Naive B cell (primary cell): ENCODE results near the gene COL9A2. TPM values are rescaled to one million over a fixed set of nuclear protein-coding genes. Genes with fewer than 3 reads are reported as not detected.

Source experiments
- ATAC-seq, 2 donors: fragments of 150-1000 bp; cut with Tn5 transposase; 2 replicates each; pipeline ENCODE4 v1.10.0; 2021; ENCODE audit warnings: low read depth in 2 of 2, mild to moderate bottlenecking in 2 of 2, moderate library complexity in 2 of 2
- DNase-seq: peaks from one replicate; pipeline ENCODE4 v3.0.0; 2022
- H3K27ac Mint-ChIP-seq, 6 donors: one replicate each; pipeline ENCODE4 v1.8.0; 2020 to 2022; ENCODE audit warnings: mild to moderate bottlenecking in 6 of 6, mixed read lengths in 6 of 6, moderate library complexity in 5 of 6, inconsistent platforms in 2 of 6
- H3K27me3 Mint-ChIP-seq, 3 donors: one replicate each; pipeline ENCODE4 v1.8.0; 2021 to 2022; ENCODE audit warnings: mixed read lengths in 3 of 3, mild to moderate bottlenecking in 1 of 3
- H3K36me3 Mint-ChIP-seq, 2 donors: one replicate each; pipeline ENCODE4 v1.8.0; 2020 to 2022; ENCODE audit warnings: mixed read lengths in 2 of 2, inconsistent platforms in 1 of 2, mild to moderate bottlenecking in 1 of 2
- H3K4me1 Mint-ChIP-seq, 3 donors: one replicate each; pipeline ENCODE4 v1.8.0; 2020 to 2022; ENCODE audit warnings: mixed read lengths in 3 of 3, inconsistent platforms in 1 of 3, mild to moderate bottlenecking in 1 of 3, moderate library complexity in 1 of 3
- H3K4me3 Mint-ChIP-seq, 8 donors: one replicate each; pipeline ENCODE4 v1.8.0; 2020 to 2022; ENCODE audit warnings: mild to moderate bottlenecking in 8 of 8, mixed read lengths in 8 of 8, moderate library complexity in 8 of 8, inconsistent platforms in 2 of 8
- H3K9me3 Mint-ChIP-seq, 7 donors: one replicate each; pipeline ENCODE4 v1.8.0; 2020 to 2022; ENCODE audit warnings: mixed read lengths in 7 of 7, mild to moderate bottlenecking in 5 of 7, inconsistent platforms in 2 of 7, moderate library complexity in 1 of 7
- polyA plus RNA-seq, 6 donors: library from polyadenylated mRNA; unstranded; fragments of 300-500 nt; fragmentation: Illumina TruSeq; gene quantifications; one replicate each; pipeline ENCODE4 v1.2.3, GENCODE V29; 2021; ENCODE audit warnings: low read depth in 6 of 6

The COL9A2 gene
- polyA plus RNA-seq, 6 donors from 2014 or later: 1.3 to 5.6 (median 3.2) TPM

- Mint-ChIP-seq H3K36me3 (peaks cover 10 to 17% of the 10 kb centered on the region in 2 donors), H3K27me3 (no peaks in the 10 kb centered on the region), H3K9me3 (no peaks in the 10 kb centered on the region), H3K4me1 (peaks cover 18 to 40% (median 39%) of the 10 kb centered on the region in 3 donors), H3K4me3 (peak within 1 kb of the TSS; percentile 97 to 99 (median 98)), H3K27ac (peak within 1 kb of the TSS; percentile 99)
- ATAC-seq (peak; percentile 95 to 96), DNase-seq (peak; percentile 94)
These were observed 59.2 kb downstream of the COL9A2 start, which contains the start of gene ZMPSTE24 for GRCh38 chr1:40257688-40258444. Gene ZMPSTE24 (plus strand): TSS chr1:40258236. CDS start chr1:40258272, 36 bp downstream.

- Mint-ChIP-seq H3K27me3 (no peaks in the 10 kb centered on the region), H3K4me3 (peak overlapping the region; percentile 97 to 99 (median 98)), H3K4me1 (peaks cover 15 to 37% (median 36%) of the 10 kb centered on the region in 3 donors), H3K27ac (peak overlapping the region; percentile 99), H3K9me3 (no peaks in the 10 kb centered on the region), H3K36me3 (peaks cover 4 to 13% of the 10 kb centered on the region in 2 donors)
- ATAC-seq: peak; percentile 1 to 2
- no peak for DNase-seq
These were observed 59.8 kb downstream of the COL9A2 start for GRCh38 chr1:40257313-40257687.

GRCh38 chr1:40256401-40257084 lies 60.5 kb downstream of the COL9A2 start:
- ATAC-seq (no peak), DNase-seq (no peak)
- peaks cover 0 to 8% of the 10 kb centered on the region in 2 donors for H3K36me3 Mint-ChIP-seq
- H3K27me3 Mint-ChIP-seq: no peaks in the 10 kb centered on the region
- H3K9me3 Mint-ChIP-seq: no peaks in the 10 kb centered on the region
- H3K27ac Mint-ChIP-seq: peak overlapping the region in 3 of 6 donors; percentile 99
- peak overlapping the region in 6 of 8 donors; percentile 40 to 99 (median 98) for H3K4me3 Mint-ChIP-seq
- peaks cover 15 to 37% (median 36%) of the 10 kb centered on the region in 3 donors for H3K4me1 Mint-ChIP-seq

GRCh38 chr1:40255231-40255630 lies 61.9 kb downstream of the COL9A2 start:
- Mint-ChIP-seq H3K27me3 (no peaks in the 10 kb centered on the region), H3K9me3 (no peaks in the 10 kb centered on the region), H3K4me1 (peaks cover 15 to 37% (median 33%) of the 10 kb centered on the region in 3 donors), H3K27ac (peak overlapping the region in 1 of 6 donors; percentile 47), H3K4me3 (peak overlapping the region in 1 of 8 donors; percentile 98), H3K36me3 (no peaks in the 10 kb centered on the region)
- no peak for ATAC-seq
- DNase-seq: no peak

GRCh38 chr1:40252601-40253000 lies 64.5 kb downstream of the COL9A2 start:
- no peaks in the 10 kb centered on the region for H3K36me3 Mint-ChIP-seq
- DNase-seq (no peak), ATAC-seq (no peak)
- no peak overlapping the region for H3K4me3 Mint-ChIP-seq
- peaks cover 12 to 20% (median 16%) of the 10 kb centered on the region in 3 donors for H3K4me1 Mint-ChIP-seq
- H3K9me3 Mint-ChIP-seq: no peaks in the 10 kb centered on the region
- H3K27me3 Mint-ChIP-seq: no peaks in the 10 kb centered on the region
- H3K27ac Mint-ChIP-seq: peak overlapping the region in 1 of 6 donors; percentile 47

GRCh38 chr1:40251456-40251855 lies 65.6 kb downstream of the COL9A2 start:
- no peak for DNase-seq
- no peak overlapping the region for H3K4me3 Mint-ChIP-seq
- ATAC-seq: no peak
- H3K9me3 Mint-ChIP-seq: no peaks in the 10 kb centered on the region
- H3K27me3 Mint-ChIP-seq: no peaks in the 10 kb centered on the region
- peak overlapping the region in 3 of 6 donors; percentile 28 to 88 (median 55) for H3K27ac Mint-ChIP-seq
- no peaks in the 10 kb centered on the region for H3K36me3 Mint-ChIP-seq
- H3K4me1 Mint-ChIP-seq: peaks cover 8 to 13% (median 9%) of the 10 kb centered on the region in 3 donors

Other genes starting within 250 kb of the COL9A2 start
- gene PPT1, start 220.0 kb downstream of the COL9A2 start, polyA plus RNA-seq: 100 to 1,000 TPM; 110 to 213 (median 133) TPM
- 10 to 100 TPM; 10.2 to 14.8 (median 12.4) TPM for gene RLF, start 155.9 kb downstream of the COL9A2 start, polyA plus RNA-seq
- not detected for gene TMCO2, start 69.3 kb downstream of the COL9A2 start, polyA plus RNA-seq
- gene ZMPSTE24, start 59.0 kb downstream of the COL9A2 start, polyA plus RNA-seq: 10 to 100 TPM; 17.1 to 24.8 (median 20.7) TPM
- 100 to 1,000 TPM; 480 to 946 (median 649) TPM for gene SMAP2, start 56.4 kb upstream of the COL9A2 start, polyA plus RNA-seq
- 1 to 10 TPM in 5 of 6 donors, not detected in 1; 1.1 to 3.2 (median 2.0) TPM for gene ZFP69B, start 133.2 kb upstream of the COL9A2 start, polyA plus RNA-seq
- gene ZFP69, start 160.0 kb upstream of the COL9A2 start, polyA plus RNA-seq: 1 to 10 TPM in 5 of 6 donors, not detected in 1; 3.4 to 6.8 (median 6.2) TPM
- gene EXO5, start 191.5 kb upstream of the COL9A2 start, polyA plus RNA-seq: 10 to 100 TPM in 1 of 6 donors, 1 to 10 TPM in 5; 5.5 to 16.2 (median 7.4) TPM
- 1 to 10 TPM; 2.7 to 5.5 (median 4.5) TPM for gene ZNF684, start 214.4 kb upstream of the COL9A2 start, polyA plus RNA-seq